ENCODE results near the gene NR6A1.

DNA sequence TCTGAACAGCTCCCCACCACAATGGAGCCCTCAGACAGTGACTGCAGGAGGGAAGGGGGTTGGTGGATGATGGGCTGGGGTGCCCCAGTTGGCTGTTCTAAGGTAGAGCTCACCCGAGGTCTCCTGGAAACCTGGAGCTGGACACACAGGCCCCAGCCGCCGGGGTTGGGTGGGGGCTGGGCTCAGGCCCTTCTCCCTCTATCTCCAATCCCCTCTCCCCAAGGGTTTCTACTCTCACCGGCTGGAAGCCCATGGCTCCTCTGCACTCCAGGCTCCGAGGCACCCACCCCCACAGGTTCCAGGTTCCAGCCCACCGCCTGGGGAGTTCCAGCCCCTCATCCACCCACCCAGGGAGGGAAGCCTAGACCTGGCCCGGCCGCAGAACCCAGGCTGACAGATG is 264.7 kb downstream of the NR6A1 start:
- TF ChIP-seq CTCF (IDR thresholded peaks at IDR 0.05; ENCODE audit: insufficient read depth, low read length) (no peak), POLR2AphosphoS5 (IDR thresholded peaks at IDR 0.05; ENCODE audit: low read depth) (no peak)
- TF ChIP-seq, protein P1, sequence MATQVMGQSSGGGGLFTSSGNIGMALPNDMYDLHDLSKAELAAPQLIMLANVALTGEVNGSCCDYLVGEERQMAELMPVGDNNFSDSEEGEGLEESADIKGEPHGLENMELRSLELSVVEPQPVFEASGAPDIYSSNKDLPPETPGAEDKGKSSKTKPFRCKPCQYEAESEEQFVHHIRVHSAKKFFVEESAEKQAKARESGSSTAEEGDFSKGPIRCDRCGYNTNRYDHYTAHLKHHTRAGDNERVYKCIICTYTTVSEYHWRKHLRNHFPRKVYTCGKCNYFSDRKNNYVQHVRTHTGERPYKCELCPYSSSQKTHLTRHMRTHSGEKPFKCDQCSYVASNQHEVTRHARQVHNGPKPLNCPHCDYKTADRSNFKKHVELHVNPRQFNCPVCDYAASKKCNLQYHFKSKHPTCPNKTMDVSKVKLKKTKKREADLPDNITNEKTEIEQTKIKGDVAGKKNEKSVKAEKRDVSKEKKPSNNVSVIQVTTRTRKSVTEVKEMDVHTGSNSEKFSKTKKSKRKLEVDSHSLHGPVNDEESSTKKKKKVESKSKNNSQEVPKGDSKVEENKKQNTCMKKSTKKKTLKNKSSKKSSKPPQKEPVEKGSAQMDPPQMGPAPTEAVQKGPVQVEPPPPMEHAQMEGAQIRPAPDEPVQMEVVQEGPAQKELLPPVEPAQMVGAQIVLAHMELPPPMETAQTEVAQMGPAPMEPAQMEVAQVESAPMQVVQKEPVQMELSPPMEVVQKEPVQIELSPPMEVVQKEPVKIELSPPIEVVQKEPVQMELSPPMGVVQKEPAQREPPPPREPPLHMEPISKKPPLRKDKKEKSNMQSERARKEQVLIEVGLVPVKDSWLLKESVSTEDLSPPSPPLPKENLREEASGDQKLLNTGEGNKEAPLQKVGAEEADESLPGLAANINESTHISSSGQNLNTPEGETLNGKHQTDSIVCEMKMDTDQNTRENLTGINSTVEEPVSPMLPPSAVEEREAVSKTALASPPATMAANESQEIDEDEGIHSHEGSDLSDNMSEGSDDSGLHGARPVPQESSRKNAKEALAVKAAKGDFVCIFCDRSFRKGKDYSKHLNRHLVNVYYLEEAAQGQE (IDR thresholded peaks at IDR 0.05; ENCODE audit: insufficient replicate concordance, low read depth), result no peak

Data from HL-60 (cell line).